Stimulated activated CD8-positive, alpha-beta memory T cell treated with anti-CD3 and anti-CD28 coated beads, Interleukin-2, amount 100 ng/mL, for 1 hour (primary cell): ENCODE measurements around the gene NCMAP.
"Not testable (repeated sequence)": the region's sequence is repeated elsewhere in the genome, so short reads cannot be mapped to it uniquely, and the experiment has no call there.

Experiments used
- DNase-seq, 2 donors: peaks; one replicate each; pipeline ENCODE4 v3.0.0-alpha.2; 2020; ENCODE audit warnings: low read depth in 2 of 2

Gene NCMAP

DNA sequence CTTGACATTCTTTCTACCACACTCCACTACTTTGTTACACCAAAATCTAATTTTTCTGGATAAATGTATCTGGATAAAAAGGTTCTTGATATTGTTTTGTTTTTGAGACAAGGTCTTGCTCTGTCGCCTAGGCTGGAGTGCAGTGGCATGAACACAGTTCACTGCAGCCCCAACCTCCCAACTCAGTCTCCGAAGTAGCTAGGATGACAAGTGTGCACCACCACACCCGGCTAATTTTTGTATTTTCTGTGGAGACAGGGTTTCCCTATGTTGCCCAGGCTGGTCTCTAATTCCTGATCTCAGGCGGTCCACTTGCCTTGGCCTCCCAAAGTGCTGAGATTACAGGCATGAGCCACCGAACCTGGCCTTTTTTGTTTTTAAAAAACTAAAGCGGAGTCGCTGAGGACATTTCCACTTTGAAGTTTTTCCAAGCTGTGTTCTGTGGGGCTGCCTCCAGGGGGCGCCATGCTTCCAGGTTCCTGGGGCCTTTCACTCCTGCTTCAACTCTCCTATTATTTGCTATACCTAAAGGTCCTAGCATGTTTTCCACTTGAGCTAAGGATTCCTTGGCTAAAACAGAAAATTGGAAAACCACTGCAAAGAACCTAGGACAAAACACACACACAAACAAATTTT is 14.1 kb upstream of the NCMAP start:
- no peak for DNase-seq

DNA sequence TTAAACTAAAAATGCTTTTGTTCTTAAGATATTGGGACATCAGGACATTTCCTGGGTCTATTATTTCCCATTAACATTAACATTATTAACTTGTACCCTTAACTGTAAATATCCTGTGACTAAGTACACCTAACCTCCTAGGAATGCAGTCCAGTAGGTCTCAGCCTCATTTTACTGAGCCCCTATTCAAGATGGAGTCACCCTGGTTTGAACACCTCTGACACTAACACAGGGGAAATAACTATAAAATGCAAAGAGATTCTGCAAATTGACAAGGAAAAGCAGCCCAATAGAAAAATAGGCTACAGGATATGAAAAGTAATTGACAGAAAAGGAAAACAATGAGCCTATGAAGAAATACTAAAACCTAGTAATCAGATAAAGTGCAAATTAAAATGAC is 11.6 kb upstream of the NCMAP start:
- DNase-seq = no peak

DNA sequence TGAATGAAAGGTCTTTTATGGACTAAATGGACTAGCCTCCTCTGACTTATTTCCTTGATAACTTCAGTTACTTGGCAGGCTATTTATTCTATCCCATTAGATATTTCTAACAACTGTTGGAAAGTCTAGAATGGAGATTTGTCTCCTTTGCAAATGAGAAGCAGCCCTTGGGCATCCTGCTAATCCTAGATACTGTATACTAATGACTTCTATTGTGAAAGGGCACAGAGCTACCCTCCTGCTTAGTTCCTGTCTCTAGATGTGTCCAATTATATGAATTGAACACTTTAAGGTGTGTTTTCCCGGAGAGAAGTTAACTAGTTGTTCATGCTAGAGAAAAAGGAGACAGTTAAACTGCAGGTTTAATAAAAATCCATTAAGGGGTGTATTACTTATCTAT is 10.2 kb upstream of the NCMAP start:
- no peak for DNase-seq

DNA sequence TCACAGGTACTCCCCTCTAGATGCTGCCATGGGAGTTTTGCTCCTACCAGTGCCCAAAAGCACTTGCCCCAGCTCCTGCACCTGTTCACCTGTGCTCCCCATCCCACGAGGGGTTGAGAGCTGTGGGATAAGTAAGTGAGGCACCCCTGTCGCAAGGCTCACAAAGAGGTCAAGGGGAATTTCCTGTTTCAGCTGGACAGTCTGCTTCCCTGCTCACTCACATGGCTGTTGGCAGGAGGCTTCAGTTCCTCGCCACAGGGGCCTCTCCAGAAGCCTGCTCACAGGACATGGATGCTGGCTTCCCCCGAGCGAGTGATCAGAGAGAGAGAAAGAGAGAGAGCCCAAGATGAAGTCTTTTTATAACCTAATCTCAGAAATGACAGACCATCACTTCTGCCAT is 8.7 kb upstream of the NCMAP start:
- no peak for DNase-seq

DNA sequence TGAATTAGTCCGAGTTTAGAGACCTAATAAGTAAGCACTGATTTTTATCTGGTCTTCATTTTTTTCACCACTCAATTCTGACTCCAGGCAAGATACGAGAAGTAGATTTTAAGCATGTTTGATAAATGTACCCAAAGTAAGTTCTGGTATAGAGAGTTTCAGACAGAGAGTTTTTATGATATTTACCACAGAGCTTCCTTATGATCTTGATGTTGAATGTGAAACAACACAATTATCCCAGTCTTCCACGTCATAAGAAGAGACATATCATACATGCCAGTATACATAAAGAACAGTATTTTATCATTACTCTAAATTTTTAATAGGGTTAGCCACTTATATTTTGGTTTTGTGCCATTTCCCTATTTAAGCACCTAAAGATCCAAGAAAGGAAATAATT is 7.8 kb upstream of the NCMAP start:
- no peak for DNase-seq

DNA sequence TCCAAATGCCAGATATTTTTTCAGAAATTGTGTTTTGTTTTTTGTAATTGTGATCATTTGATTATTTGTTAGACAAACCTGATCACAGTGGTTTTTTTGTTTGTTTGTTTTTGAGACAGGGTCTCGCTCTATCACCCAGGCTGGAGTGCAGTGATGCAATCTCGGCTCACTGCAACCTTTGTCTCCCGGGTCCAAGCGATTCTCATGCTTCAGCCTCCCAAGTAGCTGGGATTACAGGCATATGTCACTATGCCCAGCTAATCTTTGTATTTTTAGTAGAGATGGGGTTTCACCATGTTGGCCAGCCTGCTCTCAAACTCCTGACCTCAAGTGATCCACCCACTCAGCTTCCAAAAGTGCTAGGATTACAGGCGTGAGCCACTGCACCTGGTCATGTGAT is 6.7 kb upstream of the NCMAP start:
- DNase-seq = not testable (repeated sequence)

DNA sequence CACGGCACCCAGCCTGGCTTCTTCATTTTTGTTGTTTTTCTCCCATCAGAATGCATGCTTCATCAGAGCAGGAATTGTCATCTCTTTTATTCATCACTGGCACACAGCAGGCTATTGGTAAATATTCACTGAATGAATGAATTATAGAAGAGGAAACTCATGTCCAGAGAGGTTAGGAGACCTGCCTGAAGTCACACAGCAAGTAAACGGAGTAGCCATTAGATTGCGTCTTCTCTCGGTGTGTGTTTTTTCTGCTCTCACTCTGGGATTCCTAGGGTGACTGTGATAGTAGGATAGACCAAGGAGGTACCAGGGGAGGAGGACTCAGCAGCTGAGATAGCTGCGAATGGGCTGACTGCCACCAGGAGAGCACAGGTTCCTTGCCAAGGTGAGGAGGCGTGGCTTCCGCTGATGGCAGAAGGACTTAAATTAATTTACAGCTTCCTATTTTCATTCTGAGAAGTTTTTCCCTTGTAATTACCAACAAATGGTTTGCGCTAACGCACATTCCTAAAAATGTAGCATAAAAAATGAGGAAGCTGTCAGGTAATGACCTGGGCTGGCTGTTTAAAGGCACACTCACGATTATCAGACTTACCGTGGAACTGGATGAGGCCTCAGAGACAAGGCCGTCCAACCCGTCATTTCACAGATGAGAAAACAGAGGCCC is 4.5 kb upstream of the NCMAP start:
- no peak for DNase-seq

DNA sequence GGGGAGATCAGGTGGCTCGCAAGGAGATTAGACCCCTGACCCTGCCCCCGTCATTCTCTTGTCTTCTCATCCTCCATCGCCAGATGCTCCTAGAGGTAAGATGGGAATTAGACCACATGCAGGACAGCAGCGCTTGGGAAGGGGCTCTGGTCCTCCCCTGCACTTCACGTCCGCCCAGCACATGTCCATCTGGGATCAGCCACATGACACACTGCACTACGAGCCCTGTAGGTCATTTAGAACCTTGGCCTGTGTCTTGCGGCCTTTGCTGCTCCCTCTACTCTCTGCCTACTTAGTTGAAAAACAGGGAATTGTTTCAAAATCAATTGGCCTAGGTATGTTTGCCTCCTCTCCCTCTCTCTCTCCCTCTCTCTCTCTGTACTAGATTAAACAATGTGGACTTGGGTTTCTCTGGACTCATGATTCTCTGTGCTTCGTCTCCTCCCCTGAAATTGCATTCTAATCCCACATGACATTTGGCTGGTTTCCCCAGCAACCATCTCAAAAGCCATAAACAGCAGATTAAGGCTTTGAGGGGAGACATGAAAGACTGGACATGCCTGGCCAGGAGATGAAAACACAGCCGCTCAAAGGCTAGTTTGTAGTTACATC is 3.8 kb upstream of the NCMAP start:
- no peak for DNase-seq

DNA sequence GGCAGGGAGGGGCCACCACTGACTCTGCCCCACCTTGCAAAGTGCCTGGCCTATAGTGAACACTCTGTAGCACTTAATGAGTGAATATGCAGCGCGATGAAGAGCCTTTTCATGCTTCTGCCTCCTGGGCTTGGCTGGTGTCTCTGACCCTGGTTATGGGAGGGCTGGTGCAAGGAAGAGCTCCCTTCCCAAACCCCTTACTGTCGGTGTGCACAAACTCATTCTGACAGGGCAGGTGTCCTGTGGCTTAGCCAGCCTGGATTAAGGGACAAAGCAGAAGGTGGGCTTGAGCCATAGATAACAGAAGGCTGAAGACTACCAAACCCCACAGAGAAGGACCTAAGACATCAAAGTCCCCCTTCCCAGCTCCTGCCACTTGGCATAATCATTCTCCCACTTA is 2.0 kb upstream of the NCMAP start:
- no peak for DNase-seq

DNA sequence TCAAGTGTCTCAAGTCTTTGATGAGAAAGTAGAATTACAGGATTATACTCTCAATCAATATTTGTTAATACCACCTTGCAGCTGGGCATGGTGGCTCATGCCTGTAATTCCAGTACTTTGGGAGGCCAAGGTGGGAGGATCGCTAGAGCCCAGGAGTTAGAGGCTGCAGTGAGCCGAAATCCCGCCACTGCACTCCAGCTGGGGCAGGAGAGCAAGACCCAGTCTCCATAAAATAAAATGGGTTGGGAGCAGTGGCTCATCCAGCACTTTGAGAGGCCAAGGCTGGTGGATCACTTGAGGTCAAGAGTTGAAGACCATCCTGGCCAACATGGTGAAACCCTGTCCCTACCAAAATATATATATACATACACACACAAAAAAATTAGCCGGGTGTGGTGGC is 1.2 kb upstream of the NCMAP start:
- no peak for DNase-seq

DNA sequence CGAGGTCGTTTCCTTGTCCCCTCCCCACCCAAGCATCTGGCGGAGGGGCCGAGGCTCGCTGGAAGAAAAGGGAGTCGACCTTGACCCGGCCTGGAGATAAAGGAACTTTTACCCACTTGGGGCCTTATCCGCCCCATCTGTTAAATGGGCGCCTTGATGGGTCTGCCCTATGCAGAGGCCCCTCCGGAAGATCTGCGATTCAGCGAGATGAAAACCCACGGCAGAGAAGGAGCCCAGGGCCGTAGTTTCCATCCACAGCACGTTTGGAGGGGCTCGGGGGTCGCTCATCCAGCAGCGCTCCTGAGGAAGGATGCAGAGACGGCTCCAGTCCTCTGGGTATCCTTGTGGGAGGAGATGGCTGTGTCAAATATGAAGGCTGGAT is 518 bp downstream of the NCMAP start:
- no peak for DNase-seq

DNA sequence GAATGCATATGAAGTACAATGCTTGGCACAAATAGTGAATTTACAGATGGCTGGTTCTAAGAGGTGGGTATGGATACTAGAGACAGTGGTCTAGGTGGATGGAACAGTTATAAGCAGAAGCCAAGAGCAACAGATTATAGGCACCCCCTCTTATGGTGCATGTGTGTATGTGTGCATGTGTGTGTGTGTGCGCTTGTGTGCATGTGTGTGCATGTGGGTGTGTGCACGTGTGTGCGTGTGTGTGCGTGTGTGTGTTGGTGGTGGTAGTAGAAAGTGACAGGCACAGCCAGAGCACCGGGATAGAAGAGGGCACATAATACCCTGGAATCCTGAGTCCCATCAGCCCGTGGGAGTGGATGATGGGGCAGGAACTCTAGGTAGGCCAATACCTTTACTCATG is 1.3 kb downstream of the NCMAP start:
- DNase-seq = no peak

DNA sequence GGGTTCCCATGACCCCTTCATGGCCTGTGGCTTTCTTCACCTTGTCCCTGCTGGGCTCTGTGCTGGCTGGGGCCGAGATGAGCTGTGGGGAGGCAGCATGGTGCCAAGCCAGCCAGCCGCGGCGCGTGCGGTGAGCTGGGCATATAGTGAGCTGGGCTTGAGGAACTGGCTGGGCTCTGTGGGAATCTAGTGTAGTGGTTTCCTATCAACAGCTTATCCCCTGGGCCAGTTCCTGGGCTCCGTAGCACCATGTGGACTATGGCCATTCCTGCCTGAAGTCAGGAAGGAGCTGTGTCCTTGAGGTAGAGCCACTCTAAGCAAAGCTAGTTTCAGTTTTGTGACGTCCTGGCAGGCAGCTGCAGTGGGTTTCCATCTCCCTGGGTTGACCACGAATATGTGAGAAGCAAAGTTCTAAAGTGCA is 1.8 kb downstream of the NCMAP start:
- DNase-seq = no peak

DNA sequence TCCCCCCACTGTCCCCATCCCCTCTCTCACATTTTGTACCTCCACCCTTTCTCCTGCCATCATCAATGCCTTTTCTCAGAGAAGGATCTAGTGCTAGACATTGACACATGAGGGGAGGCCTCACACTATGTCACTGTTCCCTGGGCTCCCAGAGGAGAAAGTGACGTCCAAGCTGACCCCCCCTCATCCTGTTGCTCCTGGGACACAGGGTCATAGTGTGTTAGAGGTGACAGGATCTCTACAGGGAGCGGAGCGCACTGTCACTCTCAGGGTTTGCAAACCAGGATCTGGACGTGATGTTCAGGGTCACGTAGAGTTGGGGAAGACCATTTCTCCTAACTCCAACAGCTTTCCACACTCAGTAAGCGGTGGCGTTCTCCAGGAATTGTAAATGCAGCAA is 2.6 kb downstream of the NCMAP start:
- DNase-seq = no peak

DNA sequence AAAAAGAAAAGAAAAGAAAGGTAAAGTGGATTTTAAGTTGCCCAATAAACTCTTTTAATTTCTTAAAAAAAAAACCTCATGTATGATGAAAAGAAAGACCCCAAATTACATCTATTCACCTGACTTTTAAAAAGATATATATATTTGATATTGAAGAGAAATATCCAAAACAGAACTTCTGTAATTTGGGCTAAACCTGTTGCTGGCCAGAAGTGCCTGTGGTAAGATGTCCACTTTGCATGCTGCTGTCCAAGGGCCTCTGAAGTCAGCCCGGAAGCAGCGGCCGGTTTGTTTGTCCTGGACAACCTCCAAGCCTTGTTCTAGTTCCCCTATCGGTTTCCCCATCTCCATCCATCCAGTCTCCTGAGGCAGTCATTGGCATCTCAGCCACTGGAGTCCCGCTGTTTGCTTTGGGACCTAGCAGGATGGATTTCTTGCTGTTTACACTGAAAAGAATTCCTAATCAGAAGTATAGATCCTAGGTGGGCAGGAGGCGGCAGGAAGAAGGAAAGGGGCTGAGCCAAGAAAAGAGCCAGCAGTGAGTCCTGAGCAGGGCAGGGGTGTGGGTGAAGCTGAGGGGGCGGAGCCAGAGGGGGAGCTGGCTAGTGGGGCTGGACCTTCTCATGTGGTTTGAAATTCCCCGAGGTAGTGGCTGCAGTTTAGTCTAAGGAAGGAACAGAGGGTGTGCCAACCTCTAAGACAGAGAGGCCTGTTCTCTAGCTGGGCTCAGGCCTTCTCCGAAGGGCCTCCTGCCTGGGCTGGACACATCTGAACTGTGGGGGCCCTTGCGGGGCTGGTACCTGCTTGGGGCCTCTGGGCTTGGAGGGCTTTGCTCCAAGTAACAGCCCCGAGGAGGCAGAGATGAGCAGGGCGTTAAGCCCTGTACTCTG is 3.3 kb downstream of the NCMAP start:
- DNase-seq = no peak

DNA sequence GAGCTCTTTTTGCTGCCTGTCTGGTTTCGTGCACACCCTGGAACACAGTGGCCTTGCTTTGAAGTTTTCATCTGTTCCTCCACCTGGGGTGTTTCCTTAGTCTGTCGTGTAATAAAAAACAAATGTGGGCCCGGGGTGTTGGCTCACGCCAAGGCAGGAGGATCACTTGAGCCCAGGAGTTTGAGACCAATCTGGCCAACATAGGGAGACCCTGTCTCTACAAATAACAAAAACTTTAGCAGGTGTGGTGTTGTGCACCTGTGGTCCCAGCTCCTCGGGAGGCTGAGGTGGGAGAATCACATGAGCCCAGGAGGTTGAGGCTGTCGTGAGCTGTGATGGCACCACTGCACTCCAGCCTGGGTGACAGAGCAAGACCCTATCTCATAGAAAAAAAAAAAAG is 4.5 kb downstream of the NCMAP start:
- DNase-seq = no peak

DNA sequence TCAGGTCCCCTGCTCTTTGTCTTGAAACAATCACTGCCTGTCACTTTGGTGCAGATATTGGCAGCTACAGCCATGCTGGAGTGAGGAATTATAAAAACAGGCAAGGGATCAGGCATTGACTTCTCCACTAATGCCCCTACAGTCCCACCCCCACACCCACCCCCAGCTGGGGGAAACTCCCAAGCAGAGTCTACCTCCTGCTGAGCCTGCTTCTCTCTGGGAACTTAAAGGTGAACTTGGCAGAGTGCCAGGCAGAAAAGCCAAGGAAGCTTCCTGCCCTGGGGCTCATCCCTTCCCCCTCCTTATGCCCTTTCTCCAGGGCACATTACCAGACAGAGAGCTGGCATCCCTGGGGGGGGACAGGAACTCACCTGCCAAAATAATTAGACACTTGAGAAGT is 6.7 kb downstream of the NCMAP start:
- no peak for DNase-seq

DNA sequence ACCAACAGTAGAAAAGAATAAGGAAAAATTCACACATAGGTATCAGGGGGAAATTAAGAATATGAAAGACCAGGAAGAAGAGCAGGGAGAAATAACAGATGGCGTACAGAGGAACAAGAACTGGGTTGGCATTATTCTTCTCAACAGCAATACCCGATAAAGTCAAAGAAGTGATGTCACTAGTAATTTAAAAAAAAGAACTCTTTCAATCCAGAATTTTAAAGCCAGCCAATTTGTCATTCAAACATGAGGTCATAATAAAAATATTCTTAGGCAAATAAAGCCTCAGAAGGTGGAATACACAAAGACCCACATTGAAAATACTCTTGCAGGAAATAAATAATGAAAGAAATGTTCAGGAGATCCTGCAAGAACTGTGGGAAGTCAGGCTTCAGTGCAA is 8.8 kb downstream of the NCMAP start:
- no peak for DNase-seq

DNA sequence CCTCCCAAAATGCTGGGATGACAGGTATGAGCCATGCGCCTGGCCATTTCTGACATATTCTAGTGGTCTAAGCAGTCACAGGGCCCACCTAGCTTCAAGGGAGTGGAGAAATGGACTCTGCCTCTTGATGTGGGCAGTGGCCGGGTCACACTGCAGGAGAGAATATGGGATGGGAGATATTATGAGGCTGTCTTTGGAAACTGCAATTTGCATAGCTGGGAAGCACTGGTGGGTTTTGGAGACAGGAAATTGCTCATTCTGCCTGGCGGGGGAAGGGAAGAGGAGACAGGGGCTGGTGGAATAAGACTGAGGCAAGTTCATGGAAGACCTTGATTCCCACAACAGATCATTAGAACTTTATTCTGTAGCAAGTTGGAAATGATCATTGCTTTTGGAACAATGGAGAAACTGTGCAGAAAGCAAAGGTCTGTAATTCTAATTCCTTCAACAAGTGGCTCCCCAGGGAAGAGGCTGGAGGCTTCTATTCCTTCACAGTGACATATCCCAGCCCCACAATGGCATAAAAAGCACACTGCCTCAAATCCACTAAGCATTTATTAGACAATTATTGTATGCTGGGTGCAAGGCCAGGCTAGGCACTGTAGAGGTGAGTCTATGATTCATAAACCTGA is 10.5 kb downstream of the NCMAP start:
- no peak for DNase-seq

DNA sequence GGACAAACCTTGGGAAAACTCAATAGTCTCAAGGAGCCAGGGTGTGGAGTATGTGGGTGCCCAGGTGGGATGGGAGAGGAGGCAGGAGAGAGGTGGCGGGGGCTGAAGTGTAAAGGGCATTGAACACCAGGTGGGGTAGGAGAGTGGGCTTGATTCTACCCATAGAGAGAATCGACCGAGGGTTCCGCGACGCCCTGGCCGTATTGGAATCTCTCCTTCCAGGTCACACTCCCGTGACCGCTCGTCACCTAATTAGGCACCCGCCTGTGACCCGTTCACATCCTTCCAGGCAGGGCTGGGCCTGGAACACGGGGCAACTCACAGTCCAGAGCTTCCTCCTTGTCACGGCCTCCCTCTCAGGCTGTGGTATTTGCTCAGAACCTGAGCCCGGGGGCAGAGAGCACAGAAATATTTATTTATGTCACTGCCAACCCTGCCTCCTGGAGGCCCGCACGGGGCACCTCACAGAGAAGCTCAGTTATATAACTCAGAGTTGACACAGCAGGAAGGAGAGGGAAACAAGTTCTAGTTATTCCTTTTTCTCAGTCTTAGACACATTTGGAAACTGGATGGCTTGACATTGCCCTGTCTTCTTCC is 12.0 kb downstream of the NCMAP start:
- DNase-seq = no peak

DNA sequence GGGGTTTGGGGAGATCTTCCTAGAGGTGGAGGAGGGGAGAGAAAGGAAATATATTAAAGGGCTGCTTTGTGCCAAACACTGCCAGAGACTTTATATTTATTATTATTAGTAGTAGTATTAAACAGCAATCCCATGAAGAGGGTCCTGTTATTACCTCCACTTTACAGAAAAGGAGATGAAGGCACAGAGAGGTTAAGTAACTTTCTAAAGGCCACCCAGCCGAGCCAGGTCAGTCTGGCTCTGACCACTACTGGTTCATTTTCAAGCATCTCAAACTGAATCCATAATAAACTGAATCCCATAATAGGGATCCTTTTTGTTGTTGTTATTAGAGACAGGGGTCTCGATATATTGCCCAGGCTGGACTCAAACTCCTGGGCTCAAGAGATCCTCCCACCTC is 12.6 kb downstream of the NCMAP start:
- no peak for DNase-seq
